HG02973 (cell line): ENCODE results near the gene PLA2G4E.

Source experiments
- ATAC-seq: cut with Tn5 transposase; IDR thresholded peaks from one replicate; pipeline ENCODE4 v1.9.1; 2021; ENCODE audit warnings: moderate library complexity; ENCODE audit not compliant: unreplicated experiment

The PLA2G4E gene

DNA sequence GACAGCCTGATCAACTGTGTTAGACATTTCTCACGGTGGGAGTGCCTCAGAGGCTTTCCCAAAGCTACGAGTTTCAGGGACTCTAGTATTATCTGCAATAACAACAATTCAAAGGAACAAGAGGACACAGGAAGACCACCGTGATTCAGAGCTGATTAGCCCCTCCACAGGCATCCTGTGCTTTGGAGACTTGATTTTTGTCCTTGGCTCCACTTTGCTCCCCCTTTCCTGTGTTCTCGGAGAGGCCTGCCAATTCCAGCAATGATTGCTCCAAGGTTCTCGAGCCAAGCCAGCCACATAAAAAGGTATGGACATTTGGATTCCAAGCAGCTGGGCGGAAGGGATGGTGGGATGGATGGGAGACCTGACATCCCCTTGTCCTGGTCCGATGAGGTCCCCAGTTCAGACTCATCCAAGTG, 62.8 kb downstream of the PLA2G4E start:
- no peak for ATAC-seq

DNA sequence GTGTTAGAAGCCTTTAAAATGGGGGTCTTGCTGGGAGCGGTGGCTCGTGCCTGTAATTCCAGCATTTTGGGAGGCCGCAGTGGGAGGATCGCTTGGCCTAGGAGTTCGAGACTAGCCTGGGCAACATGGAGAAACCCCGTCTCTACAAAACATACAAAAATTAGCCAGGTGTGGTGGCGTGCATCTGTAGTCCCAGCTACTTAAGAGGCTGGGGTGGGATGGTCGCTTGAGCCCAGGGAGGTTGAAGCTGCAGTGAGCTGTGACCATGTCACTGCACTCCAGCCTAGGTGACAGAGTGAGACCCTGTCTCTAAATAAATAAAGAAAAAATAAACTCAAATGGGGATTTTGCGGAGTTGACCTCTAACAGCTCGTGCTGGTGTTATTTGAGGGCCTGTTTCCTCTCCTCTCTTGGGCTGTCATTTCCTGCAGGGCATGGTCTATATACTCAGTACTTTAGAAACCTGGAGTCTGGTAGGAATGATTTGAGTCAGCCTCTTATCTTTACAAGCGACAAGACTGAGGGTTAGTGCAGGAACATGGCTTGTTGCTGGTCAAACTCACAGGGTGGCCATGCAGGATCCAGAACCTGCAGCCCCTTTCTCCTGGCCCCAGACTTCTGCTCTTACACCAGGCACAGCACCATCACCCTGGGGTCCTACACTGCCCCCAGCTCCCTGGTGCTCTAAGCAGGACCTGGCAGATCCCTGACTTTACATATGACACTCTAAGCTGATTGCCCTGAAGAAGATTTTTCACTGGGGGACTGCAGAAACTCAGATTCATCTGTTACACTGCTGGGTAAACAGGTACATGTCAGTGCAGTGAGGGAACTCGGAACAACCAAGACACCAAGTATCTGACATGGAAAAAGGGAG, 63.6 kb downstream of the PLA2G4E start:
- peak; percentile 66 for ATAC-seq

DNA sequence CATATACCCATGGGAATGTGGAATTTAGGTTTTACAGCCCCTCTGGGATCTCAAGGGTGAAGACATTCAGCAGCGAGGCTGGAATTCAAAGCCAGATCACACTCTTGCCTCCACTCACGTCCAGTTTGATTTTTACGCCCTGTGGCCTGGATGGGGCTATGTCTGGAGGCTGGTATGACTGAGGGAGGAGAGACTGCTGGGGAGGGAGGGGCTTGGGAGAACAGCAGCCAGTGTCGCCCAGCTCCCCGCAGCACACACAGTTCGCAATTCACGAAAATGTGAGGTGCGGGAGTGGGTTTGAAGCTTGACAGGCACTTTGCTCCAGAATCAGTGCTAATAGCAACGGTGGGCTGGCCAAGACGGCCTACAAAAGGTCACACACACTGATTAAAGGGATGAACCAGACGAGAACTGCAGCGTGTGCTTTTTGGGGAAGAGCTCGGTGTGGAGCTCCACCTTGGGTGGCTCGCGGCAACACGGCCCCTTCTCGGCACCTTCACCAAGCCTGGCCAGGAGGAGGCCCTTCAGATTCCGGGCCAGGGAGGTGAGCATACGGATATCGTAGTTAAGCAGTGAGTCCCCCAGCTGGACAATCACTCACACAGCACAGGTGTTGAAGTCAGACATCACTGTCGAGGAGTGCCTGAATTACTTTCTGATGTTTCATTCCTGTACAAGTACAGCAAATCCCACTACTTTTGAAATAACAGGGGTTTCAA, 64.9 kb downstream of the PLA2G4E start:
- ATAC-seq: no peak

DNA sequence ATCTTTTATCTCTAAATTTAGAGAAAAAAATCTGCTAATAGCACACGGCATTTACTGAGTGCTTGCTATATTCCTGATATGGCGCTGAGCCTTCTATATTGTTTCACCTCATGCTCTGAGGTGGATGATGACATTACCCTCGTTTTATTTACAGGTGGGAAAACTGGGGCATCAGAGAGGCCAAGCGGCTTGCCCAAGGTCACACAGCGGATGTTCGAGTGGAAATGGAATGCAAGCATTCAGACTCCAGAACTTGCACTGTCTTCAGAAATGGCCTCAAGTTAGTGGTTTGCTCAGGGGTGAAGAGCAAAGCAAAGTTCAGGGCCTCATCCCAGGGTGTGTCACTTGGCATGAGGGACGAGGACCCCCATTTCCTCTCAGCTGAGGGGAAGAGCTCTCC, 65.7 kb downstream of the PLA2G4E start:
- no peak for ATAC-seq

DNA sequence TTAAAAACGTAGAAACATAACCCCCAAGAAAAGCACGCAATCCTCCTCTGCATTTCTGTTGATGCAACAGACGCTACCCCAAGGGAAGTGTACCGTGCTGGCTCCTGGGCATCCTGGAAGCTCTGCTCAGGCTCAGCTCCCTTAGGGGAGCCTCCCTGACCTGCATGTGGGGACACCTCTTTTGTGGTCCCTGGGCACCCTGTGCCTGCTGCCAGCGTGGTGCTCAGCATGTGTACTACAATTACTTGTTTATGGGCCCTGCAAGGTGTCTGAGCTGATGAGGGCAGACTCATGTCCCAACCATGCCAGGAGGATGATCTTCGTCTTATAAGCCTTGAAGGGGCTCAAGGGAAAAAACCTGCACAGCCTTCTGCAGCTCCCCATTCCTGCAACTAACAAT, 66.8 kb downstream of the PLA2G4E start:
- no peak for ATAC-seq

DNA sequence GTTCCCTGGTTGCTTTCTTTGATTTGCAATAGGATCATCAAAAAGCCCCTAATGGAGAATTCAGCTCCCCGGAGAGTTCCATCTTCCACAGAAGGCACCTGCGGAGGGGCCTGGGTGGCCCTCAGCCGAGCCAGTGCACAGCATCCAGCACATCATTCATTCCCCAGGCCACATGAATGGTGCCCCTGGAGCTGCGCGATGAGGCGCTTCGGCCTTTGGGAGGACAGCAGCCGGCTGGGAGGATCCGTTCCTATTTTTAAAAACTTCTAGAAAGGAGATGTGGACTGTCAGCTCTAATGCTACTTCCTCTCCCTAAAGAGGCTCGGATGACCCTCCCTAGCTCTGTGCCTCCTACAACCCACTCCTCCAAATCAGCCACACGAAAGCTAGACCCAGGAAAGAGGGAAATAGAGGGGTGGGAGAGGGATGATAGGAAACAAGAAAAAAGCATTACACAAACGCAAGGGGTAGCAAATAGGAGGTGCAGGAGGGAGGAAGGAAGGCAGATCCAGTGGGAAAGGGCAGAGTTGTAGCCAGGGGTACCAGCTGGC, 68.8 kb downstream of the PLA2G4E start:
- ATAC-seq: no peak

DNA sequence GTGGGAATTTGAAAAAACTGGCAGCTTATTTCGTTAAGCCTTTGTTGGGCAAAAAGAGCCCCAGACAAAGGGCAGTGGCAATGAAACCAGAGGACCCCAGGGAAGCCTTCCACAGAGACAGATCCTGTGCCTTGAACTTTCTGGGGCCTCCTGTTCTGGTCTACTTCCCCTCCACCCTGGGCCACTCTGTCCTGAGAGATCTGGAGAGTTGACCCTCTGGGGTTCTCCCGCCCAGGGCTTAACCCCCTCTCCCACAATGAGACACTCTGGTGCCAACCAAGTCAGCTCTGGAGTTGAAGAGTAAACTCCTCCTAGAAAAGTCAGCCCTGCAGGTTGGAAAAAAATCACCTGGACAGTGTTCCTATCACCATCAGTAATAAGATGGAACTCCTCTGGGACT, 69.3 kb downstream of the PLA2G4E start:
- no peak for ATAC-seq

DNA sequence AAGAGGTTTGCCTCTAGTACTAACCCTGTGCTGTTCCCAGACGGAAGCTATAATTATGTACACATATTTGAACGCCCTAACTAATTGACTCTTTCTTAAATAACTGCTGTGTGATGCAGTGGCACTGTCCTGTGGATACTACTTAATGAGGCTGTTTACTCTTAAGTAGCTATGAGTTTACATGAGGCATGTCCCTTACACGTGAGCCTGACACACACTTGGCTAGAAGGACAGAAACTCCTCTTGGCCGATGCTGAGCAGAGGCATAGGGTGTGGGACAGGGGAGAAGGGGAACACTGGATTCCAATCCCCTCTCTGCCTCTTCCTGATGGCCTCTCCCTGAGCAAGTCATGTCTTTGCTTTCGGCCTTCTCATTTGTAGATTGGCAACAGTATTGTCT, 70.4 kb downstream of the PLA2G4E start:
- no peak for ATAC-seq

DNA sequence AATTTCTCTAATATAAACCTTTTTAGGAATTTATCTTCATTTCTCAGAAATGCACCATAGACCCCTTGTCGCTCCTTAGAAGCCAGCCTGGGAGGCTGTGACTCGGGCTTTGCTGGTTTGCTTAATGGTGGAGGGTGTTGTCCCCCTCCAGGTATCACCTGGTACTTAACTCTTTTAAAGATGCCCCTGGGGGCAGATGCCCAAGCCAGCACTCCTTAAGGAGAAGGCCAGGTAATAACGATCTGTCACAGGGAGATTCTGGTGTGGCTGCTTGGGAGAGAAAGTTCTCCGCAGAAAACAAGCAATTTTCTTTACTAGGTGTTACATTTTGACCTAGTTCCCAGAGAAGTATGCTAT, 70.7 kb downstream of the PLA2G4E start:
- no peak for ATAC-seq

DNA sequence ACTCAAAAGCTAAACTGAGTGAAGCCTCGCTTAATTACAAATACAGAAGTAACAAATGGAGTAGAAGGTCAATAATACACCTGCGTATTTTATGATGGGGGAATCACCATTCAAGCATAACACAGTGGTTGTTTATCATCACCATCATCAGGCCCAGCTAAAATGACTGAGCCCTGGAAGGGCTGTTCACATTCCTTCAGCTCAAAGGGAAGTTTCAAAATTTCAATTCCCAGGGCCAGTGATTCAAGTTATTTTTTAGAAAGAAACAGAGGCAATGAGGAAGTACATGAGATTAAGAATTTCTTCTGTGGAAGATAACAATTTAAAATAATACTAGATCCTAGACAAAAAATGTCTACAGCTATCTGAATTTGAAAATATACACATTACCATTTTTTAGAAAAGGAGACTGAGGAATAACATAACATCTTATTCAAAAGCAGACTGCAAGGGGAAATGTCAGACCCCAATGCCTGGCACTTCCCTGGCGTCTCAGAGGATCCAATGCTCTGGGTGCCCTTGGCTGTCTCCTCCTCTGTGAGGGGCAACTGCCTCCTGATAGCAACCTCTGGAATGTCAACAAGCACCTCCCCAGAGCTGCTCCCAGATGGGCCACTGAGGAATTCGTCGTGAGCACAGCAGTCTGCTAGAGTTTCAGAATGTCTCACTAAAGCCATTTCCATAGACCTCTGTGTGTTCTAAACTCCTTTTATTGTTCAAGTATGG, 71.3 kb downstream of the PLA2G4E start:
- no peak for ATAC-seq

DNA sequence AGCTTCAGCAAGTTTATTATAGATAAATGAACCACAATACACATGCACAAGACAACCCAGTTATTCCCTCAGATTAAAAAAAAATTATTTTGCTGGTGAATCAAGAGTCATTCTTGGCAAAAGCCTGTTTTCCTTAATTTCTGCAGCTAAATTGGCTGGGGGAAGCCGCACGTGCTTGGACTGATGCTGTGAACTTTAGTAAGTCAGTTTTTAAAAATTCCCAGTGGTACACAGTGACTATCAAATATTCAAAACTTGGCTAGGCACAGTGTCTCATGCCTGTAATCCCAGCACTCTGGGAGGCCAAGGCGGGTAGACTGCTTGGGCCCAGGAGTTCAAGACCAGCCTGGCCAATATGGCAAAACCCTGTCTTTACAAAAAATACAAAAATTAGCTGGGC, 72.4 kb downstream of the PLA2G4E start:
- no peak for ATAC-seq

DNA sequence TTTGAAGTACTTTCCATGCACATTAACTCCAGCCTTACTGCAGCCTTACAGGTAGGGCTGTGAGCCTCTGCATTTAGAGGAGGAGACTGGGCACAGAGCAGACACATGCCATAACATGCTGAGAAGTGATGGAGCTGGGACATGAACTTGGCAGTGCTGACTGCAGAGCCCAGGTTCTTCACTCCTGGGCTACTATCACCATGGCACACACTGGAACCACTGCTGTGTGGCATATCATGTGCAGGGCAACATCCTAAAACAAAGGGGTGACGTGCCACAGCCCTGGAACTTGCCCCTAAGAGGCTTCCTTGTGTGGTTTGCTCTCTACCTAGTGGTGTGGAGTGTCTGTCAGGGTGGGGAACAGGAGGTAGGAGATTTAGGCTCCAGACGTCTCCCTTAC, 73.9 kb downstream of the PLA2G4E start:
- no peak for ATAC-seq

DNA sequence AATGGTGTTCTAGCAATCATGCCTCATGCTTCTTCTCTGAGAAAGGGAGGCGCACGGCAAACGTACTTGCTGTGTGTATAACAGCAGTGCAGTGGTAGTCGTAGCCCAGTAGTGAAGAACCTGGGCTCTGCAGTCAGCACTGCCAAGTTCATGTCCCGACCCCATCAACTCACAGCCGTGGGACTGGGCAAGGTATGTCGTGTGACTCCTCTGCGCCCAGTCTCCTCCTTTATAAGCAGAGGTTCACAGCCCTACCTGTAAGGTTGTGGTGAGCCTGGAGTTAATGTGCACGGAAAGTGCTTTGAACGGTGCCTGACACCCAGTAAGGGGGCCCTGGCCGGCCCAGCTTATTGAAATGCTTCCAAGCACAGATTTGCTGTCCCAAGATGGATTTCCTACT, 75.1 kb downstream of the PLA2G4E start:
- ATAC-seq: no peak

DNA sequence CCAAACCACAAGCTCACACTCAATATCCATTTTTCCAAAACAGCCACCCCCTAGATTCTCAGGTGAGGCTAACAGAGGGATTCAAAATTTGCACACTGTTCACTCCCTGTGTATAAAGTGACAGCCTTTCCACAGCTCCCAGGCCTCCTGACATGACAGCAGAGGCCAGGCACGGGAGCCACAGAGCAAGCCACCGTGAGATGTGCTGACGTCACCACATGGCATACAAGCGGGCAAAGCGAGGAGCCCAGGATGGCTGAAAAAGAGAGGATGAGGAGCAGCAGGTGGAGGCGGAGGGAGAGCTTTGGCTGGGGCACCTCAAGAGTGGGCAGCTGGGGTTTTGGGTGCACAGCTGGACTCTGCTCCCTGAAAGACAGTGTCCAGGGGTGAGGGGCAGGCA, 75.6 kb downstream of the PLA2G4E start:
- no peak for ATAC-seq

DNA sequence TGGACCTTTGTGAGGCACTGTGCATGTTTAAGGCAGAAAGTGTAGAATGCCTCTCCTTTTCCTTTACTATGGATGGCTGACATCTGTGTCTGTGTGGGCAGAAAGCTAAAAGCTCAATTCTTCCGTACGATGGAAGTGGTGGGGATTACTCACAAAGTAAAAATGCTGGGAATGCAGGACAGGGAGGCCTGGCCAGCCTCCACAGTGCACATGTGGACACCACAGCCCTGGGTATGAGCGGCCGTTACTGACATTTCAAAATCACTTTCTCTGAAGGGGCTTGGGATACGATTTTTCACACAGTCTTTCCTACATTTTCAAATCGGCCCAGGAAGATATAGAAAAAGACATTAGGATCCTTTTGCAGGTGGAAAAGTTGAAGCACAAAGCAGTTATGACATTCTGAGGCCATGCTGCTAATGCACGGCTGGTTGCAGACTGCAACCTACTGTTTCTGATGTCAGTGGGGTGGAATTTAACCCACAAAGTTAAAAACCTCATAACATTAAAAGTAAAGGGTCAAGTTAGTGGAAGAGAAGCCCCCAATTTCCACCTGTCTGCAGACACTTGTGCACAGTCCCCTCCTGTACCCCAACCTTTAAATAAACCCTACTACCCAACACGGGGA, 76.4 kb downstream of the PLA2G4E start:
- ATAC-seq: no peak

DNA sequence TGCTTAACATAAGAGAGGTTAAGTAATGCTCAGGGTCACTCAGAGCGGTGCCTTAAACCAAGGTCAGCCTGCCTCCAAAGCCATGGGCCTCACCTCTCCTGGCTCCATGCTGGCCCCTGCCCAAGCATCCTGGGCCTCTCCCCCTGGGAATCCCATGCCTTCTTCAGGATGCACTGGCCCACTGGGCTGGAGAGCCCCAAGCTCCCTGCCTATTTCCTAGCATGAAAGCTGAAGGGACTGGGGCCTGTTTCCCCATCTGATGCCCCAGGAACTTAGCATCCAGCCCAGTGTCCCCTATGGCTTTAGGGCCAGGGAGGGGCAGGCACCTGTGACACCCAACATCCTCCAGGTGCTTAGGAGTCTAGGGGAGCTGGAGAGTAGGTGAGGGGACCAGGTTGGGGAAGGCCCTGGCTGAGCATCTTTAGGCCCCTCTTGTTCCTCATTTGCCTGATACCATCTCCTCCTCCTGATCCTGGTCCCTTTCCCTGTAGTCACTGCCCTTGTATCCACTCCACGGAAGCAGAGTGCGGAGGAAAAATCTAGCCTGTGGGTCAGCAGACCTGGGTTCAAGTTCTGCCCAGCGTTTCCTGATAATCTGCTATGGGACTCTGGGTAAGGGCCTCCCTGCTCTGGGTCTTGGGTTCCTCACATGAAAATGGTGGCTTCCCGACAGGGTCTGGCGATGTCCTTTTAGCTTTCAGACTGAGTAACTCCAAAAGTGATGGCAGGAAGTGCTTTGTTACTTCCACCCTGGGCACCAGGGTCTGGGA, 77.1 kb downstream of the PLA2G4E start:
- ATAC-seq: no peak

DNA sequence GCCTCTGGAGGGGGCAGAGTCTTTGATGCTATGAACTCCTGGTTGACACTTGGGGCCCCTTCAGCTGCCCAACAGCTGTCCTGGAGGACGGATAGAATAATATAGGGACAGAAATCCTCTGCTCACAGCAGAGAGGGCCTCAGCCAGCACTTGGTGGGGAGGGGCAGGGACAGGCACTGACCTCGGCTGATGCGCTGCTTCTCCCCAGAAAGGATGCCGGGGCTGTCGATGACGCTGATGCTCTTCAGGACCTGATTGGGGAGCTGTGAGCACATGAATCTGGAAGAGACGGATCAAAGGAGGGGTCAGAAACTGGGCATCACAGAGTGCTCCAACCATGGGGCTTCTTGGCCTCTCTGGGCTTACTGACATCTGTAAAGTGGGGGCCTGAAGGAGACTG, 78.0 kb downstream of the PLA2G4E start:
- ATAC-seq: no peak

DNA sequence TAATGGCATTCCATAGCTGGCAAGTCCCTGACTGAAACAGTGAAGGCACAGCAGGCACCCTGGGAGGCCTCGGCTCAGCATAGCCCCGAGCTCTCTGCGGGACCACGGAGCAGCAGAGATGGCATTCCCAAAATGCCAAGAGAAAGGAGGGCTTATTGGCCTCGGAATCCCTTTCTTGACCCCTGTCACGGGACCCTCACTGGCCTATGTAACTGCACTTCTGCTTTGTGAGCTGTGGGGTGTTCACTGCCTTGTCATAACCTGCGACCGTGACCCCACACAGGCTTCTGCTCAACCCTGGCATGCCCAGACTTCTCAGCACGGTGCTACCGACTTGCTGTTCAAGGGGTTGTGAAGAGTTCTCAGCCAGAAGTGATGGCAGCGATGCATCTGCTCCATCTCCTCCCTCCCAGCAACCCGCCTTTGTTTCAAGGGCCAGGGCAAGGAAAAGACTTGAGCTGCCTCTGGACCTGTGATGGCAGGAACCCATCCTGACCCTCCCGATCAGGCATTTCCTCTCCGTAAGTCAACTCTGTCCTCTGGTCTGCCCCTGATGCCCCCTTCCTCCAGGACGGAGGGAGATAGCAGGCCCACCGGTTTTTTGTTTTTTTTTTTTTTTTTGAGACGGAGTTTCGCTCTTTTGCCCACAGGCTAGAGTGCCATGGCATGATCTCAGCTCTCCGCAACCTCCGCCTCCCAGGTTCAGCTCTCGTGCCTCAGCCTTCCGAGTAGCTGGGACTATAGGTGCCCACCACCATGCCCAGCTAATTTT, 79.0 kb downstream of the PLA2G4E start:
- ATAC-seq: no peak

DNA sequence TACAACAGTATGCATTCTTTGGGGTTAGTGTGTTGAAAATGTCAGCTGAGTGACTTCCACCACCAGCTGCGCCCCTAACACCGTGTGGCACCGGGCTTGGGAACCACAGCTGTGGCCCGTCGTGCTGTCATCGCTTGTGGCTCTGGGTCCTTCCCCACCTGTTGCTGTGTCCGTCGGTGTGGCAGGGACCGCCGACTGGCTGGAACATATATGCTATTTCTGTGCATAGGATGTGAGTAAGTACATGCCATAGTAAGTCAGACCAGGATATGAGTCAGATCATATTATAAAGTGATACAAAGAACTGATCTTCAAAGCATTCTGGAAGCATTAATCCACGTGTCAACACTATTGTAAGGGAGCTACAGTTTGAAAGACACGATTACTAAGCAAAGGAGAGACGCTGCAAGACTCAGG, 80.4 kb downstream of the PLA2G4E start:
- no peak for ATAC-seq

DNA sequence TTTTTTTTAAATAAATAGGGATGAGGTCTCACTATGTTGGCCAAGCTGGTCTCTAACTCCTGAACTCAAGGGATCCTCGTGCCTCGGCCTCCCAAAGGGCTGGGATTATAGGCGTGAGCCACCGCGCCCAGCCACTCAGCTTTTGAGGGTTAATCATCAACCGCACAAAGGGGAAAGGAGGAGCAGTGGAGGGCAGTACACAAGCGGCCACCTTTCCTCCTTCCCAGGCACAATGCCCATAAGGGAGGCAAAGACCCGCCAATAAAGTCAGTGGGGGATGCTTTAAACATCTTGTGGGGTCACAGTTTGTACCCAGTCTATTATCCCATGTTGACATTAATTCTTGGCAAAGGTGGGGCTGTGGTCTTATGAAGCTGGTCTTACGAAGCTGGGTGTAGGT, 80.9 kb downstream of the PLA2G4E start:
- ATAC-seq: no peak
